ENCODE measurements around the gene KCTD7. TPM values are rescaled to one million over a fixed set of nuclear protein-coding genes. Genes with fewer than 3 reads are reported as not detected.

The KCTD7 gene
- total and polyA plus RNA-seq, 2 of the 13 experiments (the other 11 are each of a cell fraction or from before 2014, with no cell fraction given), result 7.3 to 13.5 TPM

- TF ChIP-seq NFATC3 (CRISPR knock-in tag; IDR thresholded peaks at IDR 0.05) (peak; percentile 24; the same call in 1 of the 2 replicates), ZNF713 (CRISPR knock-in tag; IDR thresholded peaks at IDR 0.05) (no peak), NFRKB (IDR thresholded peaks at IDR 0.05) (no peak), TRIM24 (CRISPR knock-in tag; IDR thresholded peaks at IDR 0.05) (no peak), MAX (IDR thresholded peaks at IDR 0.05) (peak; percentile 98), JUNB (CRISPR knock-in tag; IDR thresholded peaks at IDR 0.05; ENCODE audit: borderline replicate concordance) (no peak), ZNF850 (CRISPR knock-in tag; conservative IDR thresholded peaks at IDR 0.05) (no peak; the same call in 1 of the 2 replicates), ZNF7 (CRISPR knock-in tag; IDR thresholded peaks at IDR 0.05) (no peak), CC2D1A (CRISPR knock-in tag; IDR thresholded peaks at IDR 0.05) (no peak), HNRNPK (IDR thresholded peaks at IDR 0.05; ENCODE audit: low read depth, low read length, poor library complexity, severe bottlenecking) (peak; percentile 46), NR2C2 (CRISPR knock-in tag; IDR thresholded peaks at IDR 0.05; ENCODE audit: borderline replicate concordance) (peak; percentile 93), SOX6 (IDR thresholded peaks at IDR 0.05) (no peak), SOX6 (CRISPR knock-in tag; IDR thresholded peaks at IDR 0.05) (peak; percentile 77), ZNF431 (CRISPR knock-in tag; IDR thresholded peaks at IDR 0.05; ENCODE audit: borderline replicate concordance, low read depth) (peak; percentile 42; the same call in 1 of the 2 replicates), SNAI1 (CRISPR knock-in tag; IDR thresholded peaks at IDR 0.05; ENCODE audit: borderline replicate concordance) (no peak; the same call in 1 of the 2 replicates), ZNF567 (CRISPR knock-in tag; IDR thresholded peaks at IDR 0.05; ENCODE audit: borderline replicate concordance) (no peak), ZUFSP (CRISPR knock-in tag; IDR thresholded peaks at IDR 0.05; ENCODE audit: borderline replicate concordance) (no peak), HDAC6 (IDR thresholded peaks at IDR 0.05; ENCODE audit: low read depth, low read length) (no peak), TGIF2 (CRISPR knock-in tag; IDR thresholded peaks at IDR 0.05) (0 out of 2 replicates have a peak, but pooled peaks have one; percentile 7), ZBTB42 (CRISPR knock-in tag; IDR thresholded peaks at IDR 0.05) (peak; percentile 12; the same call in 1 of the 2 replicates), GABPB1 (CRISPR knock-in tag; IDR thresholded peaks at IDR 0.05) (peak; percentile 97), NFE2L1 (CRISPR knock-in tag; IDR thresholded peaks at IDR 0.05; ENCODE audit: borderline replicate concordance) (0 out of 2 replicates have a peak, but pooled peaks have one; percentile 21), HNF4A (CRISPR knock-in tag; IDR thresholded peaks at IDR 0.05) (peak; percentile 72), ZNF124 (CRISPR knock-in tag; IDR thresholded peaks at IDR 0.05) (peak; percentile 95; the same call in 1 of the 2 replicates), MAFK (conservative IDR thresholded peaks at IDR 0.05 in 1 of 2, IDR thresholded peaks at IDR 0.05 in 1 of 2; ENCODE audit: low read length in 2 of 2) (no peak), MED13 (CRISPR knock-in tag; IDR thresholded peaks at IDR 0.05) (peak; percentile 86; the same call in 1 of the 2 replicates), NKX3-1 (CRISPR knock-in tag; IDR thresholded peaks at IDR 0.05) (peak; percentile 67; the same call in 1 of the 2 replicates), ZSCAN30 (CRISPR knock-in tag; IDR thresholded peaks at IDR 0.05) (no peak), ZNF782 (CRISPR knock-in tag; IDR thresholded peaks at IDR 0.05; ENCODE audit: borderline replicate concordance) (0 out of 2 replicates have a peak, but pooled peaks have one; percentile 60), DNMT3B (CRISPR knock-in tag; conservative IDR thresholded peaks at IDR 0.05) (no peak), ZNF558 (CRISPR knock-in tag; IDR thresholded peaks at IDR 0.05; ENCODE audit: borderline replicate concordance) (no peak; the same call in 1 of the 2 replicates)
Observed at GRCh38 chr7:66654275-66655112, 25.8 kb downstream of the KCTD7 start (continued).

All from HepG2 (cell line).